Hematopoietic multipotent progenitor cell treated with erythropoietin and hydrocortisone succinate and interleukin-3 and kit ligand, for 8 days (in vitro differentiated cells): Measurements from ENCODE around the gene COA5.

Source experiments
- DNase-seq: peaks from one replicate; pipeline ENCODE4 v3.0.0-alpha.2; 2015

COA5 gene, protein sequence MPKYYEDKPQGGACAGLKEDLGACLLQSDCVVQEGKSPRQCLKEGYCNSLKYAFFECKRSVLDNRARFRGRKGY

DNA sequence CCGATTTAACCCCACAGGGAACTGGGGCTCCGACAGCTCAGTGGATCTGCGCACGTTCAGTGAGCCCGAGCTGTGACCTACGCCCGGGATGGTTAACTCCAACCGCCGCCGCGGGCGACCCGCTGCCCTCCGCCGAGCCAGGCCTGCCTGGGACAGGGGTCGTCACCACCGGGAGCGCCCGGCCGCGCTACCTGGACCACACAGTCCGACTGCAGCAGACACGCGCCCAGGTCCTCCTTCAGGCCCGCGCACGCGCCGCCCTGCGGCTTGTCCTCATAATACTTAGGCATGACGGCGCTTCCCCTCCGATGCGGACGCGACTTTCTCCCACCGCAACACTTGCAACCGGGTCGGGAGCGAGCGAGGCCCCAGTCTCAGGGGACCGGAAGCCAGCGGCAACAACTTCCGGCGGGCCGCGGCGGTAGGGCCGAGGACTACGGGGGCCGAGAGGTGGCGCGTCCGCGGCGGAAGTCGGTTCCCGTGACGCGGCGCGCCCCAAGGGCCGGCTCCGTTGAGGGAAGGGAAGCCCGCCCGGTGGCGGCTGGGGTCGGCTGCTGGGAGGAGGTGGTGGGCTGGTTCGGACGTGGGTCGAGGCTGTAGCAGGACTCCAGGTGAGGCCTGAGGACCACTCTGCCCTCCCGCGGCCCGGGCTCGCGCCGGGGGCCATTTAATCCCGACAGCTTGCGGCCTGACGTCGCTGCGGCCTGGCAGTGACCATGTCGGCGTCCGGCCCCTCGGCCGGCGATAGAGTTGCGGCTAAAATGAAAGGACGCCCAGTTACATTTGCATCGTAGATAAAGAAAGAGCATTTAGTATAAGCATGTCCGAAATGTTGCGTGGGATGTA, at the start of gene COA5, which contains the start of gene UNC50:
Gene COA5 (minus strand): TSS at position 397 of the 846 bp plus-strand sequence. CDS start 107 bp downstream, at position 290.
Gene UNC50 (plus strand): TSS at position 474 of the 846 bp plus-strand sequence. CDS start 1,171 bp downstream, outside the sequence.
- peak; percentile 87 for DNase-seq

DNA sequence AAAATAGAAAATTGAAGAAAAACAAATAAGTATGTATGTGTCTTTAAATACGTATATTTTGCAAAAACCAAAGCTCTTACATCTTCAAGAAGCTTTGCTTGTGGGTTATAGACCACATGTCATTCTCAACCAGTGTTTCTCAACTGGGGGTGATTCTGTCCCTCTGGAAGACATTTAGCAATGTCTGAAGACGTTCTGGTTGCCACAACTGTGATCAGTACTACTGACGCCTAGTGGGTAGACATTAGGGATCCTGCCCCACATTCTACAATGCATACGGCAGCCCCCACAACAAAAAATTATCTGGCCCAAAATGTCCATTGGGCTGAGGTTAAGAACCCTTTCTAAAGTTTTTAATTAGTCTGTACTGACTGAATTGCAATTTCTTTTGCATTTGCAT, 48.5 kb upstream of the COA5 start:
- DNase-seq, result peak; percentile 8

DNA sequence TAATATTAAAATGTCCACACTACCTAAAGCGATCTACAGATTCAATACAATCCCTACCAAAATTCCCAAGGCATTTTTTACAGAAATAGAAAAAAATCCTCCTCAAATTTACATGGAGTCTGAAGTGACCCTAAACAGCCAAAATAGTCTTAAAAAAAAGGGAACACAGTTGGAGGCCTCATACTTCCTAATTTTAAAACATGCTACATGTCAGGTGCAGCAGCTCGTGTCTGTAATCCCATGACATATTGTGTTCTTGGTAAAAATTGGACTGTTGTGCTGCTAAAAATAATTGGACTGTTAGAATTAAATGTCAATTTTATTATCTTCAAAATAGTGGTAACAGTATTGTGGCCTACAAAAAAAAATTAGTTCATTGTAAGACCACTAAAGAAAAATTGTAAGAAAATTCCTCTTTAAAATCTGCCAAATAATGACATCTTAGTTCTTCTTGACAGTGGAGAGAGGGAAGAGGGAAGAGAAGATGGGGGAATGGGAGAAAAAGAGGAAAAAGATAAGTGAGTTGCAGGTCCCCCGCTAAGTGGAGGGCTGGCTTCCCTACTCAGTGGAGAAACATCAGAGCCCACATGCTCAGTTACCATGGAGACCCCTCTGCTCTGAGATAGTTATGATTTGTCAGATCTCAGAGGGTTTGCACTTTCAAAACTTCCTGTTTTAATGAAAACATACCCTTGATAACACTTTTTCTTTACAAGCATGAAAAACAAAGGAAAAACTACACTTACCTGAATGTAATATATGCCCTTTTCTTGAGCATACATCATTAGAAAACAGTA, 46.6 kb upstream of the COA5 start:
- DNase-seq, result peak; percentile 12

DNA sequence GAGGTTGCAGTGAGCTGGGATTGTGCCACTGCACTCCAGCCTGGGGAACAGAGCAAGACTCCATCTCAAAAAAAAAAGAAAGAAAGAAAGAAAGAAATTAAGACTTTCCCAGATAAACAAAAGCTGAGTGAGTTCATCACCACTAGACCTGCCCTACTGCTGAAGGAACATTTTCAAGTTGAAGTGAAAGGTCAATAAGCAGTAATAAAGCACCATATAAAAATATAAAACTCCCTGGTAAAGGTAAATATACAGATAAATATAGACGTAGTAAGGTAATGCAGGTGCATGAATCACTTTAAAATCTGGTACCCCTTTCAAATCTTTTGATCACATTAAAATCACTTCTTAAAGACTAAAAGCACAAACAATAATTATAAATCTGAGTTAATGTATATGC, 42.7 kb upstream of the COA5 start:
- no peak for DNase-seq

DNA sequence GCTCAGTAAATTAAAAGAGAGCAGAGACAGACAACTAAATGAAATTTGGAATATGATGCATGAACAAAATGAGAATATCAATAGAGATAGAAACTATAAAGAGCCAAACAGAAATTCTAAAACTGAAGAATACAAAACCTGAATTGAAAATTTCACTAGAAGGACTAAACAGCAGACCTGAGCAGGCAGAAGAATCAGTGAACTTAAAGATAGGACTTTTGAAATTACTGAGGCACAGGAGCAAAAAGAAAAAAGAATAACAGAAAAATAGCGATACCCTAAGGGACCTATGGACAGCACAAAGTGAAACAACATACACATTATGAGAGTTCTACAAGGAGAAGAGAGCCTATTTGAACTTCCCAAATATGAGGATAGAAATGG, 41.7 kb upstream of the COA5 start:
- no peak for DNase-seq

DNA sequence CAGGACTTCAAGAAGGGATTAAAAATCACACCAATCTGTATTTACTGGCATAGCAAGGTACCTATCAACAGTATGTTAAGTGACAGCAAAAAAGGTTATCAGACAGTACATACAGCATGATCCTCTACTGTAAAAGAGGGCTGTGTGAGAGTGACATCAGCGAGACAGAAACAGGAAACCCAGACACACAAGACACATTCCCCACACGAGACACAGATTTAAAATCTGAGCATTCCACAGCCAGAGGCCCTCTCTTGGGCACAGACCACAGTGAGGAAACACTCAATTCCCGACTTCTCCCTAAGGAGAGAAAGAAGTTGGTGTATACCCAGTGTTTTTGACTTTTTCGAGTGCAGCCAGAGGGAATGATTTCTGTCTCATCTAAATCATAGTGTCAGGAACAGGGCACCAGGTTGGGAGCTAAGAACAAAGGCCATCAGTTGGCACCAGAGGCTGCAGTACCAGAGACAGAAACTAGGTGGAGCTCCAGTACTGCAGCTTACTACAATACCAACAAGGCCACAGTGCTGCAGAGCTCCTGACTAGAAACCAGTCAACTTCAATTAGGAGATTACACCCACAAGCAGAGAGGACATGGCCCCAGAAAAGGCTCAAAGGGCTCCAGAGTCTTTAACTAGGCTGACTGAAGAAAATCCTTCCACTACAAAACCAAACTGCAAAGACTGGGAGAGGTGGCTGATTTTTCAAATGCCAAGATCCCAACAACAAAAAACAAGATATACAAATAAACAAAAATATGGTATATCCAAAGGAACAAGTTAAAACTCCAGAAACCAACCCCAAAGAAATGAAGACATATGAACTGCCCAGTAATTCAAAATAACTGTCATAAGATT, 41.1 kb upstream of the COA5 start:
- DNase-seq, result peak; percentile 77

DNA sequence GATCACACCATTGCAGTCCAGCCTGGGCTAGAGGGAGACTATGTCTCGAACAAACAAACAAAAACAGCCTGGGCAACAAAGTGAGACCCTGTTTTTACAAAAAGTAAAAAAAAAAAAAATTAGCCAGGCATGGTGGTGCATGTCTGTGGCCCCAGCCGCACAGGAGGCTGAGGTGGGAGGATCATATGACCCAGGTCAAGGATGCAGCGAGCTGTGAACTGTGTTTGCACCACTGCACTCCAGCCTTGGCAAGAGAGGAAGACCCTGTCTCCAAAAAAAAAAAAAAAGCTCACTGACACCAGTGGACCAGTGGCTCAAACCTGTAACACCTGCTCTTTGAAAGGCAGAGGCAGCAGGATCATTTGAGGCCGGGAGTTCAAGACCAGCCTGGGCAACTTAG, 40.1 kb upstream of the COA5 start:
- DNase-seq, result no peak

DNA sequence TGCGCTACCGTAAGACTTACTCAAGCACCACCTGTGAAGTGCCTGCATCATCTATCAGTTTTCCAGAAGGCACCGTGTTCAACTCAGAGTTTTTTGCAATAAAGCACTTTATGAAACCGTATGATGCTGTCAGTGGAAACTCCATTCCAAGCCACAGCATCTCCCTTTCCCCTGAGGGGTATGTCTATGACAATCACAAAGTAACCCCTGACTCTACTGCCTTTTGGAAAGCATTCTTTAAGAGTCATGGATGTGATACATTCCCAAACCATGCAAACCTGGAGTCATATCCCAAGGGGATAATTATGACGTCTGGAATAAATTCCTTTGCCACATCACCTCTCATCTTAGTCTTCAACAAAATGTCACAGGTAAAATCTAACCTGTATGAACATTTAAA, 39.3 kb upstream of the COA5 start:
- DNase-seq, result no peak

DNA sequence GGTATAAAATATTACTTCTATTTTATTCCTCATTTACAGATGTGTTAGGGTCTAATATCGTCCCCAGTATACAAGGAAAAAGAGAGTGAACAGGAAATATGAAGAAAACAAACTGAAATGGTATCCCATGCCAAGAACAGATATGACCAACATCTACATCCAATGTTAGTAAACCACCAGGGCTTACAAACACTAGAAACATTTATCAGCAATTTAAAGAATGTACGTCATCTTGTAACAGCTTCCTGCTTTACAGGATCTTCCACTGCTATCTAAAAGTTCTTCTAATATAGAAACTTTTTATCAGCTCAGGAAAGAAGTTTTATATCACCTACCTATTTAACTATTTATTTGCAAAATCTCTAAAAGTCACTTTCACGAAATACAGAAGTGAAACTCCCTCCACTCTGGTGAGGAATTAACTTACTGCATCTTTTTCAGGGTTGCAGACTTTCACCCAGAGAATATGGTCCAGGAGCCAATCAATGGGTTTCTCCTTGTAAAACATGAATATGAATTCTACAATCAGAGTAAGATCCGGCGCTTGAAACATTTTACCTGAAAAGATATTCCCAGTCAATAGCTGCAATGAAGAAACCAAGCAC, 35.3 kb upstream of the COA5 start:
- no peak for DNase-seq

DNA sequence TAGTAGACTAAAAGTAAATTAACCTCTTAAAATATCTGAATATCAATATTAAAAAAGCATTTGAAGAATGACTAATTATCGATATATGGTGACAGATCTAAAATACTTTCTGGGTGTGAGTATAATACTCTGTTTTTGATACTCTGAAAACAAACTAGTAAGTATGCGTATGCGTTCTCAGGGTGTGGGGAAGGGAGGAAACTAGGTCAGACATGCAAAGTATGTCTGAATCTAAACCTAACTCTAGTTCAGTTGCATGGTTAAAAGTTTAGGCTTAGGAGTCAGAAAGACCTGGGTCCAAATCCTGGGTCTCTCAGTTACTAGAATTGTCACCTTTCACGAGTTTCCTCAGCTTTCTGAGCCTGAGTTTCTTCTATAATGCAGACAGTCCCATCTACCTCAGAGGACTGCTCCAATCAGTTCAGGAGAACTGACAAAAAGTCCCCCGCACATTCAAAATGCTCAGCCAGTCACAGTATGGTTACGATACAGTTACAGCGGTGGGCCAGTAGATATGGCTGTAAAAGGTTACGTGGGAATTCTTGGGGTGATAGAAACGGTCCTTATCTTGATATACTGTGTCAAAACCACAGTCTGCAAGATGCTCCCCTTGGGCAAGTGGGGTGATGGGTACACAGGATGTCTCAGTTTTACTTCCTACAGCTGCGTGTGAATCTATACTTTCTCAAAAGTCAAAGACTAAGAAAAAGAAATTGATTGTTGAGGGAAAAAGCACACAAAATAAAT, 29.3 kb upstream of the COA5 start:
- no peak for DNase-seq

DNA sequence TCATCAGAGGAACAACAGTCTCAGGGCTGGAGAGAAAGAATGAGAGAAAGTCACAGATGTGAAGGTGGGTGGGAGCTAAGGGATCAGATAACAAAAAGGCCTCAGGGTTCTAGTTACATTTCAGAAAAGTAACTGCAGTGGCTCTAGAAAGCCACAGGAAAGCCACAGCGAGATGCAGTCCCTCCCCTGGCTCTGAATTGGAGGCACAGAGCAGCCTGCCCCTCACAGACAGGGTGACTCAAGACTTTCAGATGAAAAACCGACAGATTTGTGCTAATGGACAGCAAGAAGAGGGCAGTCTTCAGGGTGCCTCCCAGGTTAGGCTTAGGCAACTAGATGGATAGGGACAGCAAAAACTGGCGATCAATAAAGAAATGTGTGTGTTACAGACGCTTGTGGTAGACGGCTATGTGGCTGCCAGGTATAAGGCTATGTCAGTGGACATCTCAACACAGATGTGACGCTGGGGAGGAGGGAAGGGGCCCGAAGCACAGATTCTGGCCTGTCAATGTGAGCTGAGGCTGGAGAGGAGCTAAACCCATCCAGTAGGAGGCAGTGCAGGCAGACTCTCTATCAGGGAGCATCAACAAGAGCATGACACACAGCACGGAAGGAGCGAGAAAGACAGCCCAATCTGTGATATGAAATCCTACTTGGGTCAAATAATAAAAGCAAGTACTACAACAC, 26.2 kb upstream of the COA5 start:
- DNase-seq, result peak; percentile 27

DNA sequence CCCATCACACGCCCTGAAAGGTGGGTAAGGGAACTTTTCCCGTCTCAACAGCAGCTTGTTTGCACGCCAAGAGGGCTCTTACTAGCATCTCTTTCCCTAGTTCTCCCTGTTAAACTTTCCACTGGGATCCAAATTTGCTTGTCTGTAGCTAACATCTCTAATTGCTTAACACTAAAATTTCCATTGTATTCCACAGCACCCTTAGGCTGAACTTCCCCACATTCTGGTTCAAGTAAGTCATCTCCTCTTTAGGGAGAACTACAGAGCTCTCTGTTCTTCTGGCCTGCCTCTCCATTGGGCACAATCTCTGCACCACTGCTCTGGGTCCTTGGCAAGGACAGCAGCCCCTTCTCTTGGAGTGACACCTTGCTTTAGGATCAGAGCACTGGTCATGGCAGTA, 24.0 kb upstream of the COA5 start:
- no peak for DNase-seq

DNA sequence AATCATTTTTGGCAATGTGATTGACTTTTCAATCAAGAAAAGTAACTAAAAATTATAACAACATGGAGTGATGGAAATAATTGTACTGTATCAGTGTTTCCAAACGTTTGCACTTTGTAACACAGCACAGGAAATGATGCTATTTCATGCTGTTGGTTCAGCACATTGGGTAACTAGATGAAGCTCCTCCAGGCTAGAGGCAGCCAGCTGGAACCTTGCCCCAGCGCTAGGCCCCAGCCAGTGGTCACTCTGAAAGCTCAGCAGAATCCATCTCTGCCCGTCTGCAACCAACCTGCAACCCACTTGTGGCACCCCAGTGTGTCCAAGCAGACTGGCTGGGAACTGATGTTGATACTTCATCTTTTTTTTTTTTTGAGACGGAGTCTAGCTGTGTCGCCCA, 15.3 kb upstream of the COA5 start:
- no peak for DNase-seq

DNA sequence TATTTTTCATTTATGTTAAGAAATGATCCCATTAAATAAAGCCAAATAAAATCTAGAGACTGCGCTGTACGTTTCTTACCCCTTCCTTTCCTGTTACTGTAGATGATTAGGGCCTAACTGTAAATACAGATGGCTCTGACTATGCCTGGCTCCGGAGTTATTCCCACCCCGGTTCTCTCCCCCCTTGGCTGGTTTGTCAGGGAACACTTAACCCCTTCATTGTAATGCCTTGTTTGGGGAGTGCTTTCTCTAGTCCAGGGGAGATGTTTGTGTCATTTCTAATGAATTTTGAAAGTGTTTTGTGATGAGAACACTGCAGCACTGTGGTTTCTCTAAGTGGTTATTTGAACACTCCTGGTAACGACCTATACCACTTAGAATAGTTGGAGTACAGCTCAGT, 8.8 kb upstream of the COA5 start:
- no peak for DNase-seq

DNA sequence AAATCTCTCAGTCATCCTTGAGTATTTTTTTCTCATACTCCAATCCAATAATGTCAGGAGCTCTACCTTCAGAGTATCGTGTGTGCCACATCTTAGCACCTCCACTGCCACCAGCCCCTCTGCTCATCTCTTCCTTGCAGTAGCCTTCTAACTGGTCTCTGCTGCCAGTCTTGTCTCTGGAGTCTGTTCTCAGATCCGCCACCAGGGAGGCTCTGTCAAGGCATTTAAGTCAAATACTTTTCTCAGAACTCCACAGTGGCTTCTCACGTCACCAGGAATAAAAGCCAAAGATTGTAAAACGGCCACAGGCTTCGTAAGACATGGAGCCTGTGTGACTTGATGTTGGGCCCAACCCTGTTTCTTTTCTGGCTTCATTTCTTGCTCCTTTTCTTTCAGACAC, 7.2 kb upstream of the COA5 start:
- no peak for DNase-seq

DNA sequence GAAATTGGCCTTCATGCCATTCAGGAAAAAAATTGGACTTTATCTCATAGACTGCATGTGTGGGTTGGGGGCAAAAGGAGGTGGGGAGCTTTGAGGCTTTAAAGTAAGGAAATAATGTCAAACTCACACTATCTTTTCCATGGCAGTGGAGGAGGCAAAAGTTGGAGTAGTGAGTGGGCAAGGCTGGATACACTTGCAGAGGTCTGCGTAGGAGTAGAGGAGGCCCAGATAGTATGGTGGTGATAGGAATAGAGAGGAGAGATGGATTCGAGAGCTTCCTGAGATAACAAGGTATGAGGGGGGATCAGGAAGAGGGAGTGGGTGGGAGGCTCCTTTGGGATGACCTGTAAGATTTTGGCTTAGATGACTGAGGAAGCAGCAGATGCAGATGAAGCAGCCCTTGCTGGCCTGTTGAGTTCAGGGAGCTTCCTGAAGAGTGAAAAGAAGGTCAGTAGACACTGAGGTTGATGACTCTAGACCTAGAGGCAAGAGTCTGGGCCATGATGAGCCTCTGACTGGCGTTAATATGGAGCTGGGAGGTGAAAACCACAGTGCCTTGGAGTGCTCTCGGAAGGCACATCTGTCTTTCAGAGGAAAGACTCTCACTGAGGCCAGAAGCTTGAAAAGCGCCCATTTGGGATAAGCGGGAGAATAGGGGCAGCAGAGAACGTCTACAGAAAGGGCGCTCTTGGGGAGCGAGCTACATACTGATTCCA, 5.9 kb upstream of the COA5 start:
- DNase-seq, result no peak

DNA sequence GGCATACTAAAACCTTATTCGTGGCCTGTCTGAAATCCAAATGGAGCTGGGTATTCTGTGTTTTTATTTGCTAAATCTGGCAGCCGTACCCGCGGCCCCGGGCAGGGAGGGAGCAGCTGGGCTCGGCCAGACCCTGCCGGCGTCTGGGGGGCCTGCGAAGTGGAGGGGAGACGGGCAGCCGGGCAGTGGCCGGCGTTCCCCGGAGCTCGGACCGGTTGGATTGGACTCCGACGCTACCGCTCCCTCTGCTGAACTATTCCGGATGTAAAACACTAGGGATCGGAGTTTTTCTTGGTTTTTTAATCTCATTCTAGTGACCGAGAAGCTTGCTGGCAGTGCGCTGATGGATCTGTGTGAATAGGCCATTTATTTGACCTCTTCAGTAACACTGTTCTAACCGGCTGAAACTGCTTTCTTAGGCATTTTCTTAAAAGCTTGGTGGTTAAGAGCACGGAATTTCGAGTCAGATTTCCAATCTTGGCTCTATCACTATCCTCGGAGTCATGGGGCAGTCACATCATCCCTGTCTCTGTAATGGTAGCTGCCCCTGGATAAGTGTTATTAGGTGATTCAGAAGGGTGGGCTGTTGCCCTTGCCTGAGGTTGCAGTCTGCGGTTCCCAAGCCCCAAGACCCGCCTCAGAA, 771 bp upstream of the COA5 start:
- peak; percentile 24 for DNase-seq

DNA sequence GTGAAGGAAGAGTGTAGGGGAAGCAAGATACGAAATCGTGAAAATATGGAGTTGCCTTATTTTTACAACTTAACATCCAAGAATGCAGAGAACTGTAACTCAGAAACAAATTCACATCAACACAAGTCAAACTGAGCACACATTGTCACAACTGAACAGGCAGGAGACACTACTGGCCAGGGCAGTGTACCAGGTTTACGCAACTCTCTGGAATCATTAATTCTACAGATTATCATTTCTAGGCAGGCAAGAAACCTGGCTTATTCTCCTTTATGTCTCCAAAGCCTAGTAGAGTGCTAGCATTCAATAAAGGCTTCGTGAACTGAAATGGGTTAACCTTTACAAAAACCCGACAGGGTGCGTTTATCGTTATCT, 584 bp downstream of the COA5 start:
- DNase-seq, result peak; percentile 43

DNA sequence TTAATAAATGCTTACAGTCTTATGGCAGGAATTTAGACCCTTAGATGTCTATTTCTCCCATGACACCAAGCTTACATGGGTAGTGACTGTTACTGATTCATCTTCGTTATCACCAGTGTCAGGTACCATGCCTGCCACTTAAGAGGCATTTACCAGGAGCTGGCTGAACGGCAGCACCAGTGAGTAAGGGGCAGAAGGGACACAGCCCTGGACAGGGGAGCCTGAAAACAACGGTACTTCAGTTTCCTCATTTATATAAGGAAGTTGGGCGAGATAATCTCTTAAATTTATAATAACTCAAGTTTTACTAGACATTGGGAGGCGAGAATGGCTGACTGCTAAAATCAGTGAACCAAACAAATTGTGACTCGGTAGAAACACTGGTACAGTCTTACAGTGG, 1.2 kb downstream of the COA5 start:
- DNase-seq, result no peak

DNA sequence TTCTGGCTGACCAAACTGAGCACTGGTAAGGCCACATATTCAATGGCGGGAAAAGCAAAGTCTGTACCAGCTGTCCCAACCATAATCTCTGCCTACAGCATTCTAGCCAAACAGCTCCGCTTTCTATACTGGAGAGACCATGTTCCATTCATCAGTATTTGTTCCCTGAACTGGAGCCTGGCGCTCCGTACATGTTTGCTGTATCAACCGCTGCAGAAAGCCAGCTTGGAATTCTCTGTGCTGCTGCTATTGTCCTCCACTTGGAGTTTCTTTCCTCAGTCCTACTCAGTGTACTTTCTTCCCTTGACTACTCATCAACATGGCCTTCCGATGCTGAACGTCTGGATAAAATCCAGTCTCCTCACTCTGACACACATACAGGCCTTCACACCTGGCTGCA, 1.9 kb downstream of the COA5 start:
- DNase-seq, result no peak
